HL-60/S4 treated with phorbol 12-myristate 13-acetate at 8.2 ng/mL for 4 days and 3 days (cell line): Measurements from ENCODE around the gene PTH1R.

Source experiments
- in situ Hi-C: fragments of 300-500 bp; cut with MboI; formaldehyde crosslinking; loops from 2 replicates; pipeline ENCODE4 v1.15.0; 2022; ENCODE audit warnings: low sequenced_read_pairs

Gene PTH1R

DNA sequence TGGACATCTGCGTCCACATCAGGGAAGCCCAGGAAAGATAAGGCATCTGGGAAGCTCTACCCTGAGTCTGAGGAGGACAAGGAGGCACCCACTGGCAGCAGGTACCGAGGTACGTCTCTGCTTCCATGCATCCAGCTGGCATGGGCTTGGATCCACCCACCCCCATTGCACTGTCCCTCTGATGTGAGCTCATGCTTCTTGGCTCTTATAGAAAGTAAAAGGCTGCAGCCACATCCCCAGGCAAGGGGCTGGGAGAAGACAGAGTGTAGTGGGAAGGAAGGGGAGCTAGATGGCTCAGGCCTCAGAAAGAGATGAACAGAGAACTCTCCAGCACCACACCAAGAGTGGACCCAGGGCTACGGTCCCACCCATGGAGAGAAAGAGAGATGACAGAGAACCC is 18.2 kb downstream of the PTH1R start:
- in situ Hi-C loops, result loop anchor here (25.0 kb wide), 1 partner anchor 183 kb away; the partner anchor contains the start of genes PRSS50 and TMIE

DNA sequence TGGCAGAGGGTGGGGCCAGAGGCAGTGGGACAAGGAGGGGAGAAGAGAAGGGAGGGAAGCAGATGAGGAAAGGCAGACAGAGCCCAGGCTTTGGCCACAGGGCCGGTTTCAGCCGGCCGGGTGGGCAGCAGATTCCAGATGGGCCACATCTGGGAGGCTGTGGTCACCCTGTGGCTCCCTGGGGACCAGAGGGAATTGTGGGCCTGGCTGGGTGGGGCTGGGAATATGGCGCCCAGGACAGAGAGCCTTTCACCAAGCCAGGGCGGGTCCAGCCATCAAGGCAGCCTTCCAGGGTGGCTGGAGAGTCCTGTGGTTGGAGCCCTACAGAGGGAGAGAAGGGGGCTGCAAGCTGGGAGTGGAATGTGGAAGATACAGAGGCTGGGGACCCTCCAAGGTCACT is 18.9 kb downstream of the PTH1R start:
- in situ Hi-C loops, result loop anchor here (25.0 kb wide), 1 partner anchor 184 kb away; the partner anchor contains the start of genes PRSS50 and TMIE

DNA sequence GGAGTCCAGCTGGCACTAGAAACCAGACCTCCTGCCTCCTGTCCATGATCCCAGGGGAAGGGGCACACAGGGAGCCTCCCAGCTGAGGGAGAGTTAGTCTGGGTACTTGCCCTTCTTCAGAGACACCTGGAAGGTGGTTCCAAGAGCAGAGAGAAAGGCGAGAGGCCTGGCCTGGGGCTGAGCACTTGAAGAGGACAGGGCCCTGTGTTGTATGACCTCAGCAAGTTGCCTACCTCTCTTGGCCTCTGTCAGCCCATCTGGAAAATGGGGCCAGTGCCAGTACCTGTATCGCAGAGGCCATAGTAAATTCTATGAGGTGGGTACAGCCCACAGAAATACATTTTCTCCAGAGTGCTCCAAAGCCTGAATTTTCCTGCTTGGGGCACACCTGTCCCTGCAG is 19.5 kb downstream of the PTH1R start:
- in situ Hi-C loops, result loop anchor here (25.0 kb wide), 1 partner anchor 185 kb away; the partner anchor contains the start of genes PRSS50 and TMIE

DNA sequence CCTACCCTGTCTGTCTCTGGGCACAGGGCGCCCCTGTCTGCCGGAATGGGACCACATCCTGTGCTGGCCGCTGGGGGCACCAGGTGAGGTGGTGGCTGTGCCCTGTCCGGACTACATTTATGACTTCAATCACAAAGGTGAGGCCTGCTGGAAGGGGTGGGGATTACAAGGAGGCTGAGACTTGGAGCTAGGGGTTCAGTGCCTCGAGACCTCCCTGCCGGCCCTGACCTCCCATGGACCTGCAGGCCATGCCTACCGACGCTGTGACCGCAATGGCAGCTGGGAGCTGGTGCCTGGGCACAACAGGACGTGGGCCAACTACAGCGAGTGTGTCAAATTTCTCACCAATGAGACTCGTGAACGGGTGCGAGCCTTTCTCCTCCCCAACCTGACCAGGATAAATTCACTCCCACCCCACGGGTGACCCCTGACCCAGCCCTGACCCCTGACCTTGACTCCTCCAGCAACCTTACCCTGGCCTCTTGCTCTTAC is 20.4 kb downstream of the PTH1R start:
- in situ Hi-C loops, result loop anchor here (25.0 kb wide), 1 partner anchor 186 kb away; the partner anchor contains the start of genes PRSS50 and TMIE

DNA sequence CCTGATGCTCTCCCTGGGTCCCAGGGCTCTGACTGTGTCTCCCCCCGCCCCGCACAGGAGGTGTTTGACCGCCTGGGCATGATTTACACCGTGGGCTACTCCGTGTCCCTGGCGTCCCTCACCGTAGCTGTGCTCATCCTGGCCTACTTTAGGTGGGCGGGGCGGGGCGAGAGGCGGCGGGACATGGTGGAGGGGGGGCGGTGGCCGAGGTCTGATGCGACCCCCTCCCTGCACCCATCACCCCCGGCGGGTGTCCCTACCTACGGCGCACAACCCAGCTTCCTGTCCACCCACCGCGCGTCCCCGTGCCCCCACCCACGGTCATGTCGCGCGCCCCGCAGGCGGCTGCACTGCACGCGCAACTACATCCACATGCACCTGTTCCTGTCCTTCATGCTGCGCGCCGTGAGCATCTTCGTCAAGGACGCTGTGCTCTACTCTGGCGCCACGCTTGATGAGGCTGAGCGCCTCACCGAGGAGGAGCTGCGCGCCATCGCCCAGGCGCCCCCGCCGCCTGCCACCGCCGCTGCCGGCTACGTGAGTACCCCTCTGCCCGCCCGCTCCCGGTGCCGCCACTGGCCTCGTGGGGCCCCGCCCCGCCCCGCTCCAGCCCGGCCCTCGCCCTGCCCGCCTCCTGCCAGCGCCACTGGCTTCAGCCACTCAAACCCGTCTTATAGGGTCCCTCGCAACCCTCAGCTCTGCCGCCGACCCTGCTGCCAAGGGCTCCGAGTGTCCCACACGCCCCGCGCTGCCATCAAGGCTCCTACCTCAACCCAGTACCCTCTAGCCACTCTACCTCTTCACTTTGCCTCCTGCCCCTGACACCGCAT is 21.0 kb downstream of the PTH1R start:
- in situ Hi-C loops, result loop anchor here (25.0 kb wide), 1 partner anchor 186 kb away; the partner anchor contains the start of genes PRSS50 and TMIE

DNA sequence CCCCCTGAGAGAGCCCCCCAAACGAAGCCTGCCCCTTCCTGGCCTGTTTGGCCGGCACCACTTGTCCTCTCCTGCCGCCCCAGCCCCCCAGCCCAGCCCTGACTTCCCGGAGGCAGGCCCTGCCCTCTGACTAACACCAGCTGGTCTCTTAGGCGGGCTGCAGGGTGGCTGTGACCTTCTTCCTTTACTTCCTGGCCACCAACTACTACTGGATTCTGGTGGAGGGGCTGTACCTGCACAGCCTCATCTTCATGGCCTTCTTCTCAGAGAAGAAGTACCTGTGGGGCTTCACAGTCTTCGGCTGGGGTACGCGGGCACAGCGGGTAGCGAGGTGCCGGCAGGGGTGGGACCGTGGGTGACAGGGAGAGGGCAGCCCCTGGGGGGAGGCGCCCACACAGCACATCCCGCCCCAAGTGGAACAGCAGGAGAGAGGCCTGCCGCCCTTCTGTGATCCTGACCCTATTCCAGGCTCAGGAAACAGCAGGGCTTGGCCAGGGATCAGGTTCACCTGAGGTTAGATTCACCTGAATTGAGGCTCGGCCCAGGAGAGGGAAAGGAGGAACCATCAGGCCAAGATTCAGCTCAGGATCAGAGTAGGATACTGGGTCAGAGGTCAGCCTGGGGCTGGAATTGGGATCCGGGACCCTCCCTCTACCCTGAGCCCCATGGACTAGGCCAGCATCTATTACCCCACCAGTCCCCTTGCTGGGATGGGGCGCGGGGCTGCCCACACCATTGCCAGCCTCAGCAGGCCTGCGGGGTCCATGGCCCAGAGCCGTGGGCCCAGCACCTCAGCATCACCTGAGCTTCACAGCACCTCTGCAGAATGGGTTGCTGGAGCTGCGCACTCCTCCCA is 21.9 kb downstream of the PTH1R start:
- in situ Hi-C loops, result loop anchor here (25.0 kb wide), 1 partner anchor 187 kb away; the partner anchor contains the start of genes PRSS50 and TMIE

DNA sequence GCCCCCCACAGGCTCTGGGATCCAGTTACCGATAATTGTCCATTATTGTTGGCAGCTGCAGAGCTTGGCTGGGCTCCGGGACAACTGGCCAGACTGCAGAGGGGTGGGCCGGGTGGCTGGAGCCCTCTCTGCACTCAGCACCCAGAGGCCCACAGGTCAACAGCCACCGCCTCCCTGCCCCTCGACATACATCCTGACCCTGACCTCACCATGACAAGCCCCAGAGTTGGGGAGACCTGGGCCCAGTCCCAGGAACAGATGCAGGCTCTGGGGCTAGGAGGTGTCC is 22.4 kb downstream of the PTH1R start:
- in situ Hi-C loops, result no loop called here

DNA sequence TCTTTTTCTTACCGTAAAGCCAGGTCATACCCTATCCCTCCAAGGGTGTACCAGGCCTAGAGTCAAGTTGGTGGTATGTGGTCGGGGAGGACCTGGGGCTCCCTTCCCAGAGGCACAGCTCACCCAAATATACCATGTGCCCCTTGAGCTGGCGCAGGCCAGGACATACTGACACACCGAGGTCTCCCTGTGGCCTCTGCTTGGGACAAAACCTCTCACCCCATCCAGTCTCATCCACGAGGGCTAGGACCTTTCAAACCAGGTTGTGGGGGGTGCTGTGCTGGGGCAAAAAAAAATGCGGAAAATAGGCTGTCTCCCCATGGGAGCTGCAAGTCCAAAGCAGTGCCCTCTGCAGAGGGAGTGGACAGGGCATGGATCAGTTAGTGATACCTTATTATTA is 22.8 kb downstream of the PTH1R start:
- in situ Hi-C loops, result no loop called here

DNA sequence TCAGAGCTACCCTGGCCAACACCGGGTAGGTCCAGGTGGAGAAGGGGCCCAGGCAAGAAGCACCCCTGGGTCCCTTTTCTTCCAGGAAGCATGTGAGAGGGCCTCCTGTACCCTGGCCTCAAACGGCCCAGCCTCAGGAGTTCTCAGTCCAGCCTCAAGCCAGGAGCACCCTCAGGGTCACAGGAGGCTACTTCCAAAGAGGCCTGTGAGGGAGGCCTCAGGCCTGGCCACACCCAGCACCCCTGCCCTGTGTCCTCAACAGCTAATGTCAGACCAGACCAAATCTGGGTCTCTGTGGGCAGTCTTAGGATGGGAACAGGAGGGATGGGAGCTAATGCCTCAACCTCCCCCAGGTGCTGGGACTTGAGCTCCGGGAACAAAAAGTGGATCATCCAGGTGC is 23.5 kb downstream of the PTH1R start:
- in situ Hi-C loops, result no loop called here

DNA sequence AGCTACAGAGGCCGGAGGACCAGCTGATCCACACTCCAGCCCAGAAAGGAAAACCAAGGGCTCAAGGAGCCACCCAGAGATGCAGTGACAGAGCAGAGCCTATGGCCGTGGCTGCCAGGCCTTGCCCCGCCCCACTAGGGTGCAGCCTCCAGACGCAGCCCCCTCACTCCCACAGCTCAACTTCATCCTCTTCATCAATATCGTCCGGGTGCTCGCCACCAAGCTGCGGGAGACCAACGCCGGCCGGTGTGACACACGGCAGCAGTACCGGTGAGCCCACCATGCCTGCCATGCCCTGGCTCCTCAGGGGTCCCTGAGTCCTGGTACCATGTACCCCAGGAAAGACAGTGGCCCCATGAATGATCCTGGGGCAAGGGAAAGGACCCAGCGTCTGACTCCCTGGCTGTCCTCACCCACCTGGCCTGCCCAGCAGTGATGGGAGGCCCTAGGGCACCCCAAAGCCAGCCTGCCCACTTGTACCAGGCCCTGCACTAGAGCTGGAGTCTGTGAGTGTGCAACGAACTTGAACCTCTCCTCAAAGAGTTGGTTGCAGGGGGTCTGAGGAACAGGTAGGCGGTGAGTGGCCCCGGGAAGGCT is 24.2 kb downstream of the PTH1R start:
- in situ Hi-C loops, result no loop called here

DNA sequence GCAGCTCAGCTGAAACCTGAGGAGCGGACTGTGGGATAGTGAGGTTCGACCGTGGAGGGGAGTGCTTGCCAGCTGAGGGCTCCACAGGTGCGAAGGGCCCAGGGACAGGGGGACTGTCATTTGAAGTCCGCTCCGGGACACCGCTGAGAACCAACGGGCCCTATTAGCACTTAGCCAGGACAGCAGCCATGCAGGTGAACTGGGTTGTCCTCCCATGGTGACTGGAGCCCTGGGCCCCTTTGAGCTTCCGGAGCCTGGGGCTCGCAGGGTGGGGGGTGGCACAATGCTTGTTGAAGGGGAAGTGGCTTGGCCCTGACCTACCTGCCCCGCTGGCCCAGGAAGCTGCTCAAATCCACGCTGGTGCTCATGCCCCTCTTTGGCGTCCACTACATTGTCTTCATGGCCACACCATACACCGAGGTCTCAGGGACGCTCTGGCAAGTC is 24.7 kb downstream of the PTH1R start:
- in situ Hi-C loops, result no loop called here

DNA sequence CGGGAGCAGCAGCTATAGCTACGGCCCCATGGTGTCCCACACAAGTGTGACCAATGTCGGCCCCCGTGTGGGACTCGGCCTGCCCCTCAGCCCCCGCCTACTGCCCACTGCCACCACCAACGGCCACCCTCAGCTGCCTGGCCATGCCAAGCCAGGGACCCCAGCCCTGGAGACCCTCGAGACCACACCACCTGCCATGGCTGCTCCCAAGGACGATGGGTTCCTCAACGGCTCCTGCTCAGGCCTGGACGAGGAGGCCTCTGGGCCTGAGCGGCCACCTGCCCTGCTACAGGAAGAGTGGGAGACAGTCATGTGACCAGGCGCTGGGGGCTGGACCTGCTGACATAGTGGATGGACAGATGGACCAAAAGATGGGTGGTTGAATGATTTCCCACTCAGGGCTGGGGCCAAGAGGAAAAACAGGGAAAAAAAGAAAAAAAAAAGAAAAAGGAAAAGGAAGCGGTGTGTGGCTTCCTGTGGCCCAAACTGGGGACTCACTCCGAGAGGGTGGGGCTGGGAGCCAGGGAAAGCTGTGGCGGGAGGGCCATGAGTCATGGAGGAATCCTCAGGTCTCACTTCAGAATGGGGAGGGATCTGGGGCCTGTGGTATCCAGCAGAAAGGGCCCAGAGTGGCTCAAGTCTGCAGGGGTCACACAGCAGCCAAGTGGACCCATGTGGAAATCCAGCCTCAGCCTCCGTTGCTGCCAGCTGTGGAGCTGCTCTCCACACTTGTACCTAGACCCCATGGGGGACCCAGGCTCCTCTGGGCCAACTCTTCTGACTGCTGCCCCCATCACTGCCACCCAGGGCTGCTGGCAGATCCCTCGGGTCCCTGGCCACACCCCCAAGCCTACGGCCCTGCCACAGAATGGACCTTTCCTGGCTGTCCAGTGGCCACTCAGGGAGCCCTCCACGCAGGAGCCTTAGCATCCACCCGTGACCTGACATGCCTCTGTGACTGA is 26.1 kb downstream of the PTH1R start:
- in situ Hi-C loops, result no loop called here

DNA sequence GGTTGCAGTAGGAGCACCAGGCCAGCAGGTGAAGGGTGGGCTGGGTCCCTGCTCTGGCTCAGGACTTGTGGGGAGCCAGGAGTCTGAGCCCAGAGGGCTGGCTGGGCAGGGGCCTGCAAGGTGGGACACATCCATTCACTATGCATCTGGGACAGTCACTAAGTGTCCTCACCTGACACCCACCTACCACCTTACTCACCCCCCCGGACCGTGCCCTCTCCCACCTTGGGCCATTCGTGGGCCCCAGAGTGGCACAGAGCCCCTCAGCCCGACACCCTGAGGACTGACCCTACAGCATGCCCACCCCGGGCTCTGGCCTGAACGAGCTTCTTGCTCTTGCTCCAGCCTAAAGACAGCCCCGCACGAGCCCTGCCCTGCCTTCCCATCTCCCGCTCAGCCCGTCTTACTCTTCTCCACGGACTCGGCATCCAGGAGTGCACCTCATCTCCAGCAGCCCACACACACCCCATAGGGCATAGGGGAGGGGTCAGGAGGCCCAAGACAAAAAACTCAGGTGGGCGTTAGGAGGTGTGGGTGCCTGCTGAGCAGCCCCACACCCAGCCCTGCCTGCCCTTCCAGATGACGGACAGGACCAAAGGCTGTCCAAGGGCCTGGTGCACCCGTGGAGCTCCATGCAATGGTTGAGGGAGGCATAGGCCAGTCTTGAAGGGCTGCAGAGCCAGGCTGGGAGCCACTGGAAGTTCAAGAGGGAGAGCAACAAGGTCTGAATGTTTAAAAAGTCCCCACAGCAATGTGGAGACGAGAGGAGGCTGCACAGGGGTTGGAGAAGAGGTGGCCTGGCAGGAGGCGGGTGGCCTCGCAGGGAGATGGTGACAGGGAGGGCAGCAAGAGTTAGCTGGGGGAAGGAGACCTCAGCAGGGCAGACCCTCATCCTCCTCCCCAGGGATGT is 27.0 kb downstream of the PTH1R start:
- in situ Hi-C loops, result no loop called here

DNA sequence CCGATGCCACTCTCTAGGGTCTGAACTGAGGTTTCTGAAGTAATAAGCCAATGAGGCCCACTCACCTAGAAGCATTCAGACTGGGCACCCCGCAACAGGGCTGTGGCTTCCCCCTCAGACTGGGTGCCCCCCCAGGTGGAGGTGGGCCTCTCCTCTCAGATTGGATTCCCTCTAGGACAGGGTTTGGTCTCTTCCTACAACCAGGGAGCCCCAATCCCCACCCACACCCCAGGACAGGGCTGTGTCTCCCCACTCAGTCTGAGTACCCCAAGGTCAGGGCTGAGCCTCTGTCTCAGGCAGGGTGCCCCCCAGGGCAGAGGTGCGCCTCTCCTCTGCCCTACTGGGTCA is 27.7 kb downstream of the PTH1R start:
- in situ Hi-C loops, result no loop called here

DNA sequence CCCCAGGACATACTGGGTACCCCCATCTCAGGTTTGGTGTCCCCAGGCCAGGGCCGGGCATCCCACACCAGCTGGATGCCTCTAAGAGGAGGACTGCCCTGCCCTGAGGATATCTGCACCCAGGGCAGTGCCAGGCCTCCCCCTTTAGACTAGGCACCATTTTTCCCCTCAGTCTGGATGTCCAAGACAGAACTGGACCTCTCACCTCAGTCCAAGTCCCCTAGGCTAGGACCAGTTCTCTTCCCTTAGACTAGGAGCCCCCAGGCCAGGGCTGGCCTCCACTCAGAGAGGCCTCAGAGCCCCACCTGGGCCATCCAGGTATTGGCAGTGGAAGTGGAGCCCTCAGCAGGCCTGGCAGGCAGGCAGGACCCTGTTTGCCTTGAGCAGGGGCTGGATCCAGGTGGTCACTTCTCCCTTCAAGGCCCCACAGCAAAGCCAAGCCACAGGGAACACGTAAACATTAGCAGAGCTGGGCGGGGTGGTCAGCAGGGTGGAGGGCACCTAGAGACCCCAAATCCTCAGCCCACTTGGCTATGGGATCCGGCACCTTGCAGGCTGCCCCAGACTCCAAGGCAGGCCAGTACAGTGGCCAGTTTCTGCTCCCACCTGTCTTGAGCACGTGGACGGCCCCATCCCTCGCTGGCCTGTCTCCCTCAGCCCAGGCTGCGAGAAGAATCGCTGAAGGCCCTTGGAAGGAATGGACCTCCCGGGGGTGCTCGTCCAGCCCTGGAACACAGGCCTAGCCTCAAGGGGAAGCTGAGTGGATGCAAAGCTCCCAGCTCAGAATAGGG is 28.3 kb downstream of the PTH1R start:
- in situ Hi-C loops, result no loop called here

DNA sequence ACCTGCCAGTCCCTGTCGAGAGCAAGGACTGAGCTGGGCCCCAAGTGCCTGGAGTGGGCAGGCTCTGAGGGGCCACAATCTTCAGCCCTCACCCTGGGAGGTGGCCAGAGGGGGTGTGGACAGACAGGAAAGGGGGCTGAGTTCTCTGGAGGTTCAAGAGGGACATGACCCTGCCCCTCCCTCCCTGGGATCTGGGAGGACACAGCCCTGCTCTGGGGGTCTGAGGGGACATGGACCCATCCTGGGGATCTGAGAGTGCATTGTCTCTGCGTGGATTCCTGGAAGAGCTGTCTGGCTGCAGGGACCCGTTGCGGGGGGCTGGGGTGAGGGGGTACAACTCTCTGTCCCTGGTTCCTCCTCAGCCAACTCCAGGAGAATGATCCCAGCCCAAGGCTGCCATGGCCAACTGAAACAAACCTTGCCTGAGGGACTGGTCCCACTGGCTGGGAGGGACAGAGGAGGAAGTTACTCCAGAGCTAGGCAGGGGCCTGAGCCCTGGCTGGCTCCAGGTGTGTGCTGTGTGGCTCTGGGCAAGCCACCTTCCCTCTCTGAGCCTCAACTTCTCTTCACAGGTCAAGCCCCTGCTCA is 29.0 kb downstream of the PTH1R start:
- in situ Hi-C loops, result no loop called here

DNA sequence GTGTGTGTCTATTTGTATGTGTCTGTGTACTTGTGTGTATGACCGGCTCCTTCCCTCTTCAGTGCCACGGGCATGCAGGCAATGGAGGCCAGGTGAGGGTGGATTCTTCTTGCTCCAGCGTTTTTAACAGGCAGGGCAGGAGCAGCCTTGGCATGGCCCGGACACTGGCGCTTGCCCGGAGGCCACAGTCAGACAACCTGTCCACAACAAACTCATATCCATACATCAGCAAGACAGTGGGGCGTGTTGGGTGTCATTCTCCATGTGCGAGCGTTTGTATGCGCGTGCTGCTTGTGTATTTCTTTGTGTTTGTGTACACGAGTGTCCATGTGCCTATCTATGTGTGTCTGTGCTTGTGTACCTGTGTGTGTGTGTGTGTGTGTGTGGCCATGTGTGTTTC is 29.8 kb downstream of the PTH1R start:
- in situ Hi-C loops, result no loop called here

DNA sequence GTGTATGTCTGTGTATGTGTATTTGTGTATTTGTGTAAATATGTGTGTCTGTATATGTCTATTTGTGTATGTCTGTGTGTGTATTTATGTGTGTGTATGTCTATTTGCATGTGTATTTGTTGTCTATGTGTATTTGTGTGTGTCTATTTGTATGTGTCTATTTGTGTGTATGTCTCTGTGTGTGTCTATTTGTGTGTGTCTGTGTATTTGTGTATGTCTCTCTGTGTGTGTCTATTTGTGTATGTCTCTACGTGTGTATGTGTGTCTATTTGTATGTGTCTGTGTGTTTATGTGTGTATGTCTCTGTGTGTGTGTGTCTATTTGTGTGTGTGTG is 30.4 kb downstream of the PTH1R start:
- in situ Hi-C loops, result no loop called here
